D721Med (cell line): Measurements from ENCODE around the gene PTPRS.
"Not testable (repeated sequence)": the region's sequence is repeated elsewhere in the genome, so short reads cannot be mapped to it uniquely, and the experiment has no call there.

Experiments
- DNase-seq: peaks from one replicate; pipeline ENCODE4 v3.0.0; 2011; ENCODE audit warnings: low spot score; ENCODE audit not compliant: insufficient read length
- FAIRE-seq: peaks from 2 replicates; lab custom pipeline; 2011; peaks lifted over from hg19 to GRCh38; lab: Jason Lieb, UNC
- CTCF ChIP-seq: IDR thresholded peaks from 2 replicates; pipeline ENCODE4 v1.5.1; 2012; ENCODE audit warnings: mild to moderate bottlenecking, control low read depth; ENCODE audit not compliant: insufficient read depth; ENCODE audit errors: missing control alignments

PTPRS gene

GRCh38 chr19:5372572-5373200 is 32.1 kb upstream of the PTPRS start:
- no peak for DNase-seq
- TF ChIP-seq CTCF: no peak
- no peak for FAIRE-seq

GRCh38 chr19:5369962-5370367 is 29.4 kb upstream of the PTPRS start:
- FAIRE-seq (no peak), DNase-seq (peak; percentile 54)
- TF ChIP-seq CTCF: peak; percentile 79

DNA sequence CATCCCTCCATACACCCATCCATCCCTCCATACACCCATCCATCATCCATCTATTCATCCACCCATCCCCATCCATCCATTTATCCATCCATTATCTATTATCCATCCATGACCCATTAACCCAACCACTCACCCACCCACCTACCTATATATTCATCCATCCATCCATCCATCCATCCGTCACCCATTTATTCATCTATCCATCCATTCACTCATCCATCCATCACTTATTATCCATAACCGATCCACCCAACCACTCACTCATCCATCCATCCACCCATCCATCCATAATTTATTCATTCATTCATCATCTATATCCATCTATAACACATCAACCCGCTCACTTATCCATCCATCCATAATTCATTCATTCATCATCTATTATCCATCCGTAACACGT is 28.7 kb upstream of the PTPRS start:
- DNase-seq: no peak
- no peak for TF ChIP-seq CTCF
- FAIRE-seq: no peak

- DNase-seq (no peak), FAIRE-seq (no peak)
- no peak for TF ChIP-seq CTCF
These were observed 27.0 kb upstream of the PTPRS start for GRCh38 chr19:5367530-5368133.

DNA sequence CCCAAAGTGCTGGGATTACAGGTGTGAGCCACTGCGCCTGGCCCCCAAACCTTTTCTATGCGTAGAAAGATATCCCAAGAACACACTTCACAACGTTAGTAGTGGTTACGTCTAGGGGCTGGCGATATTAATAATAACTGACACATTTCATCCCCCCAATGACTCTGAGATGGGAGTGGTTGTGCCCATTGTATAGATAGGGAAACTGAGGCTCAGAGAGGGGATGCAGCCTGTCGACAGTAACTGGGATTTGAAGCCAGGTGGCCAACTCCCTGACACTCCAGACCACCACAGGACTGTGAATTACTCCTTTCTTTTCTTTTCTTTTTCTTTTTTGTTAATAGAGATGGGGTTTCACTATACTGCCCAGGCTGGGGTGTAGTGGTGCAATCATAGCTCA is 25.3 kb upstream of the PTPRS start:
- FAIRE-seq (no peak), DNase-seq (no peak)
- no peak for TF ChIP-seq CTCF

DNA sequence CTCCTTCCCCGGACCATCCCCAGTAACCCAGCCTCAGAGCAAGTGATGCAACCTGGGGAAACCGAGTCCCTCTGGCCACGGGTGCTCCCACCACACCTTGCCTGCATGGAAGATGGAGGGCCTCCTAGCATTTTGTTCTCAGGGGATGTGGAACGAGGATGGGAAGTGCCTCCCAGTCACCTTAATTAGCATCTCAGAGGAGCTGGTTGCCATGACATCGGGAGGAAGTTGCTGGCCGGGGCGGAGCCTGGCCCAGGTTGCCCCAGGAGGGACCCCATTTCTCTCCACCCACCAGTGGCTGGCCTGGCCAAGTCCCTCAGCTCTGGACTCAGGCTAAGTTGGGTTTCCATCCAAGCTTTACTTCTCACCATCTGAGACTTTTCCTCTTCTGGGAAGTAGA is 24.1 kb upstream of the PTPRS start:
- FAIRE-seq (no peak), DNase-seq (no peak)
- TF ChIP-seq CTCF: no peak

DNA sequence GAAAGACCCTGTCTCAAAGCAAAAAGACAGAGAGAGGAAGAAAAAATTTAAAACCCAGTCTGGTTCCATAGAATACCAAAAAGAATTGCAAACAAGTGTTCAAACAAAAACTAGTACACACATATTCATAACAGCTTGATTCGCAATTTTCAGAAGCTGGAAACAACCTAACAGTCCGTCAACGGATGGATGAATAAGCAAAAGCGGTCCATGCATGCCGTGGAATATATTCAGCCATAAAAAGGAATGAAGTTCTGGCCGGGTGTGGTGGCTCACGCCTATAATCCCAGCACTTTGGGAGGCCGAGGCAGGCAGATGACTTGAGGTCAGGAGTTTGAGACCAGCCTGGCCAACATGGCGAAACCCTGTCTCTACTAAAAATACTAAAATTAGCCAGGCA is 21.2 kb upstream of the PTPRS start:
- not testable (repeated sequence) for FAIRE-seq, DNase-seq
